HCT116 (cell line): Measurements from ENCODE around the gene VIPR2. TPM values are rescaled to one million over a fixed set of nuclear protein-coding genes. Genes with fewer than 3 reads are reported as not detected.

Experiments used
- ATAC-seq: fragments of 200-7000 bp; cut with Tn5 transposase; 2 replicates; pipeline ENCODE4 v1.9.1; 2020; ENCODE audit warnings: mild to moderate bottlenecking, moderate library complexity
- BruUV-seq: library from RNA; stranded (reverse); fragments of 400-500 nt; replicated peaks from 2 replicates; lab custom pipeline; 2021; lab: Mats Ljungman, UMichigan
- CTCF ChIA-PET: fragments of 300-600 bp; sonication (Branson Sonifier 250); formaldehyde crosslinking; loops from one replicate; lab custom pipeline; 2021; ENCODE audit warnings: antibody characterized with exemption; lab: Charles Lee
- POLR2A ChIA-PET: fragments of 300-600, 350-600 bp; sonication (Branson Sonifier 250); formaldehyde crosslinking; loops from one replicate; lab custom pipeline; 2021; ENCODE audit warnings: antibody characterized with exemption; lab: Charles Lee
- RAD21 ChIA-PET, 2 experiments: fragments of 300-600 bp; sonication (Branson Sonifier 250); formaldehyde crosslinking; loops; one replicate each; lab custom pipeline; 2023; ENCODE audit warnings: low total read pairs in 2 of 2; ENCODE audit not compliant: uncharacterized antibody in 2 of 2, unreplicated experiment in 2 of 2, low non-redundant PET in 1 of 2; lab: Charles Lee
- DNase-seq: peaks from one replicate; pipeline ENCODE4 v3.0.0-alpha.2; 2010; ENCODE audit warnings: low read depth, low spot score
- H2AFZ ChIP-seq: fragments of 200-600 bp; shearing (Covaris generic), sonication (generic); 2 replicates; pipeline ENCODE4 v1.6.1; 2017; ENCODE audit warnings: low read depth, mixed run types, mixed read lengths, antibody characterized with exemption, low read length; ENCODE audit not compliant: poor library complexity, severe bottlenecking
- H3K27ac ChIP-seq: 2 replicates; pipeline ENCODE4 v1.5.1; 2012; ENCODE audit warnings: low read depth, low read length
- H3K27me3 ChIP-seq: fragments of 200-600 bp; sonication (generic); 2 replicates; pipeline ENCODE4 v1.6.1; 2016; ENCODE audit warnings: mixed run types, low read length, mixed read lengths; ENCODE audit not compliant: insufficient read depth
- H3K36me3 ChIP-seq, 2 experiments: fragments of 200-500 bp in 1 of 2; fragments of 200-600 bp in 1 of 2; sonication (Bioruptor generic) in 1 of 2; sonication (generic) in 1 of 2; 2 replicates each; pipeline versions ENCODE4 v1.5.1 to v1.6.1; 2014 to 2016; ENCODE audit warnings: low read length in 2 of 2, inconsistent platforms in 1 of 2, mixed read lengths in 1 of 2, mixed run types in 1 of 2; ENCODE audit not compliant: insufficient read depth in 2 of 2, control insufficient read depth in 1 of 2
- H3K4me1 ChIP-seq, 2 experiments: fragments of 200-600 bp in 1 of 2; sonication (generic) in 1 of 2; 2 replicates each; pipeline versions ENCODE4 v1.5.1 to v1.6.1; 2012 to 2017; ENCODE audit warnings: low read length in 2 of 2, inconsistent platforms in 1 of 2, mild to moderate bottlenecking in 1 of 2, mixed read lengths in 1 of 2, mixed run types in 1 of 2, moderate library complexity in 1 of 2; ENCODE audit not compliant: insufficient read depth in 2 of 2, control insufficient read depth in 1 of 2
- H3K4me2 ChIP-seq: fragments of 200-600 bp; sonication (generic); 2 replicates; pipeline ENCODE4 v1.6.1; 2017; ENCODE audit warnings: mixed run types, low read length, mixed read lengths
- H3K4me3 ChIP-seq, 2 experiments: fragments of 200-600 bp in 1 of 2; sonication (generic) in 1 of 2; replicated peaks in 1 of 2; 2 replicates each; pipeline ENCODE4 v1.5.1; 2011 to 2016; ENCODE audit warnings: low read length in 2 of 2, control low read depth in 1 of 2, low read depth in 1 of 2, mild to moderate bottlenecking in 1 of 2, mixed read lengths in 1 of 2, mixed run types in 1 of 2
- H3K79me2 ChIP-seq: fragments of 200-600 bp; sonication (generic); 2 replicates; pipeline ENCODE4 v1.6.1; 2017; ENCODE audit warnings: mild to moderate bottlenecking, mixed run types, low read length, moderate library complexity, mixed read lengths; ENCODE audit not compliant: insufficient read depth
- H3K9ac ChIP-seq: fragments of 200-600 bp; sonication (generic); 2 replicates; pipeline ENCODE4 v1.6.1; 2016; ENCODE audit warnings: low read length, mixed read lengths
- H3K9me2 ChIP-seq: fragments of 200-600 bp; sonication (generic), shearing (Covaris generic); 2 replicates; pipeline ENCODE4 v1.6.1; 2017; ENCODE audit warnings: mixed run types, mild to moderate bottlenecking, moderate library complexity; ENCODE audit not compliant: insufficient read depth
- H3K9me3 ChIP-seq, 2 experiments: fragments of 200-500 bp in 1 of 2; fragments of 200-600 bp in 1 of 2; sonication (Bioruptor generic) in 1 of 2; sonication (generic) in 1 of 2; 2 replicates each; pipeline ENCODE4 v1.6.1; 2014 to 2017; ENCODE audit warnings: low read length in 2 of 2, mixed read lengths in 2 of 2, inconsistent platforms in 1 of 2, low read depth in 1 of 2, mild to moderate bottlenecking in 1 of 2, mixed run types in 1 of 2, moderate library complexity in 1 of 2; ENCODE audit not compliant: control insufficient read depth in 1 of 2, insufficient read depth in 1 of 2
- H4K20me1 ChIP-seq: fragments of 200-600 bp; sonication (generic), shearing (Covaris generic); 2 replicates; pipeline ENCODE4 v1.6.1; 2017; ENCODE audit warnings: mixed run types, mild to moderate bottlenecking, moderate library complexity; ENCODE audit not compliant: insufficient read depth
- CBX3 ChIP-seq: IDR thresholded peaks from 2 replicates; pipeline ENCODE4 v1.6.1; 2012; ENCODE audit warnings: low read depth
- ELF1 ChIP-seq: IDR thresholded peaks from 2 replicates; pipeline ENCODE4 v1.6.1; 2012; ENCODE audit warnings: low read depth, borderline replicate concordance
- EZH2phosphoT487 ChIP-seq: fragments of 200-600 bp; IDR thresholded peaks from 2 replicates; pipeline ENCODE4 v1.6.1; 2018; ENCODE audit warnings: antibody characterized with exemption, borderline replicate concordance
- JUND ChIP-seq: IDR thresholded peaks from 2 replicates; pipeline ENCODE4 v1.6.1; 2012
- POLR2A ChIP-seq: IDR thresholded peaks from 2 replicates; pipeline ENCODE4 v1.7.0; 2011; ENCODE audit warnings: borderline replicate concordance; ENCODE audit not compliant: insufficient read depth, insufficient read length; ENCODE audit errors: extremely low read depth
- RAD21 ChIP-seq: IDR thresholded peaks from 2 replicates; pipeline ENCODE4 v1.6.1; 2012; ENCODE audit warnings: low read depth, mild to moderate bottlenecking
- SP1 ChIP-seq: IDR thresholded peaks from 2 replicates; pipeline ENCODE4 v1.6.1; 2012; ENCODE audit warnings: low read depth
- SRF ChIP-seq: IDR thresholded peaks from 2 replicates; pipeline ENCODE4 v1.6.1; 2012; ENCODE audit warnings: low read depth
- YY1 ChIP-seq: IDR thresholded peaks from 2 replicates; pipeline ENCODE4 v1.6.1; 2011; ENCODE audit warnings: low read length, low read depth, moderate library complexity, mild to moderate bottlenecking; ENCODE audit not compliant: insufficient replicate concordance; ENCODE audit errors: extremely low read depth
- ZBTB33 ChIP-seq: IDR thresholded peaks from 2 replicates; pipeline ENCODE4 v1.6.1; 2011; ENCODE audit warnings: mild to moderate bottlenecking, low read length, moderate library complexity; ENCODE audit not compliant: insufficient replicate concordance; ENCODE audit errors: extremely low read depth
- ZNF274 ChIP-seq: fragments of 200-500 bp; sonication (Bioruptor generic); IDR thresholded peaks from 2 replicates; pipeline ENCODE4 v1.6.1; 2014; ENCODE audit warnings: mild to moderate bottlenecking, low read depth, low read length, inconsistent platforms
- intact Hi-C: fragments of 100-400 bp; cut with micrococcal nuclease; formaldehyde crosslinking; loops from 2 replicates; pipeline ENCODE4 v1.10.0; 2022
- total RNA-seq: library from RNA; stranded (reverse); gene quantifications from one replicate; pipeline ENCODE4 v1.2.1, GENCODE V29; 2021; ENCODE audit not compliant: unreplicated experiment
- TF ChIP-seq, protein P1 (sequence below): IDR thresholded peaks from 2 replicates; pipeline ENCODE4 v1.6.1; 2012
- TF ChIP-seq, protein P2 (sequence below), 3 experiments: fragments of 200-600 bp in 1 of 3; sonication (generic) in 1 of 3; IDR thresholded peaks in 2 of 3; conservative IDR thresholded peaks in 1 of 3; 2 replicates each; pipeline ENCODE4 v1.5.1; 2012 to 2017; ENCODE audit warnings: low read depth in 2 of 3, low read length in 2 of 3, antibody characterized with exemption in 1 of 3, borderline replicate concordance in 1 of 3, control low read depth in 1 of 3, mild to moderate bottlenecking in 1 of 3, mixed read lengths in 1 of 3, mixed run types in 1 of 3, moderate library complexity in 1 of 3; ENCODE audit not compliant: insufficient read depth in 1 of 3
- TF ChIP-seq, protein P3 (sequence below): IDR thresholded peaks from 2 replicates; pipeline ENCODE4 v1.6.1; 2012
- TF ChIP-seq, protein P4 (sequence below): IDR thresholded peaks from 2 replicates; pipeline ENCODE4 v1.6.1; 2012; ENCODE audit warnings: low read depth

The VIPR2 gene
- total RNA-seq, 1 experiment from 2014 or later = 0.10 TPM

DNA sequence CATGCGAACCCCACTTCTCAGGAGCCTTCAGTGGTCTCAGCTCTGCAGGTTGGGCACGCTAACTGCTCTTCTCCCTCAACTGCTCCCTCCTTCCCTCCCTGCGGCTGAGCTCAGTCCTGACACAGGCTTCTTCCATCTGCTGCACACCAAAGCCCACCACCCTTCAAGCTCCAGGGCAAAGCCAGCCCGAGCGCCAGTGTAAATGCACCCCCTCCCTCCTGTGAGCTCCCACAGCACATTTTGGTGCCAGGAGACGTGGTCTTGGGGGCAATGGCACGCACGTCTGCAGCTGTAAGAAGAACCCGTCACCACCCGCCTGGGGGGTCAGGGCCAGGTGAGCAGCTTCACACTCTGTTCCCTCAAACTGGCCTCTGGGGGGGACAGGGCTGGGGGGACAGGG lies 15.9 kb downstream of the VIPR2 start:
- Histone ChIP-seq H3K9me3 (no peaks in the 10 kb centered on the region), H3K4me3 (no peak overlapping the region), H3K4me2 (no peak overlapping the region), H2AFZ (no peak overlapping the region), H4K20me1 (no peaks in the 10 kb centered on the region), H3K27me3 (peaks cover 32% of the 10 kb centered on the region), H3K79me2 (no peaks in the 10 kb centered on the region), H3K4me1 (no peaks in the 10 kb centered on the region), H3K9me2 (no peaks in the 10 kb centered on the region), H3K36me3 (no peaks in the 10 kb centered on the region), H3K27ac (no peak overlapping the region), H3K9ac (no peak overlapping the region)
- no TSS peak for BruUV-seq
- ATAC-seq (no peak), DNase-seq (no peak)
- TF ChIP-seq, protein P1, sequence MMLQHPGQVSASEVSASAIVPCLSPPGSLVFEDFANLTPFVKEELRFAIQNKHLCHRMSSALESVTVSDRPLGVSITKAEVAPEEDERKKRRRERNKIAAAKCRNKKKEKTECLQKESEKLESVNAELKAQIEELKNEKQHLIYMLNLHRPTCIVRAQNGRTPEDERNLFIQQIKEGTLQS = no peak
- TF ChIP-seq ZBTB33 (no peak), CBX3 (no peak), ZNF274 (no peak), ELF1 (no peak), RAD21 (no peak), JUND (no peak), YY1 (no peak), SP1 (no peak), POLR2A (no peak), EZH2phosphoT487 (no peak), SRF (no peak)
- TF ChIP-seq, protein P2, sequence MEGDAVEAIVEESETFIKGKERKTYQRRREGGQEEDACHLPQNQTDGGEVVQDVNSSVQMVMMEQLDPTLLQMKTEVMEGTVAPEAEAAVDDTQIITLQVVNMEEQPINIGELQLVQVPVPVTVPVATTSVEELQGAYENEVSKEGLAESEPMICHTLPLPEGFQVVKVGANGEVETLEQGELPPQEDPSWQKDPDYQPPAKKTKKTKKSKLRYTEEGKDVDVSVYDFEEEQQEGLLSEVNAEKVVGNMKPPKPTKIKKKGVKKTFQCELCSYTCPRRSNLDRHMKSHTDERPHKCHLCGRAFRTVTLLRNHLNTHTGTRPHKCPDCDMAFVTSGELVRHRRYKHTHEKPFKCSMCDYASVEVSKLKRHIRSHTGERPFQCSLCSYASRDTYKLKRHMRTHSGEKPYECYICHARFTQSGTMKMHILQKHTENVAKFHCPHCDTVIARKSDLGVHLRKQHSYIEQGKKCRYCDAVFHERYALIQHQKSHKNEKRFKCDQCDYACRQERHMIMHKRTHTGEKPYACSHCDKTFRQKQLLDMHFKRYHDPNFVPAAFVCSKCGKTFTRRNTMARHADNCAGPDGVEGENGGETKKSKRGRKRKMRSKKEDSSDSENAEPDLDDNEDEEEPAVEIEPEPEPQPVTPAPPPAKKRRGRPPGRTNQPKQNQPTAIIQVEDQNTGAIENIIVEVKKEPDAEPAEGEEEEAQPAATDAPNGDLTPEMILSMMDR (IDR thresholded peaks at IDR 0.05 in 2 of 3, conservative IDR thresholded peaks at IDR 0.05 in 1 of 3; ENCODE audit: borderline replicate concordance in 1 of 3, insufficient read depth in 1 of 3, low read depth in 2 of 3, low read length in 2 of 3) = no peak
- TF ChIP-seq, protein P3, sequence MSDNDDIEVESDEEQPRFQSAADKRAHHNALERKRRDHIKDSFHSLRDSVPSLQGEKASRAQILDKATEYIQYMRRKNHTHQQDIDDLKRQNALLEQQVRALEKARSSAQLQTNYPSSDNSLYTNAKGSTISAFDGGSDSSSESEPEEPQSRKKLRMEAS = no peak
- TF ChIP-seq, protein P4, sequence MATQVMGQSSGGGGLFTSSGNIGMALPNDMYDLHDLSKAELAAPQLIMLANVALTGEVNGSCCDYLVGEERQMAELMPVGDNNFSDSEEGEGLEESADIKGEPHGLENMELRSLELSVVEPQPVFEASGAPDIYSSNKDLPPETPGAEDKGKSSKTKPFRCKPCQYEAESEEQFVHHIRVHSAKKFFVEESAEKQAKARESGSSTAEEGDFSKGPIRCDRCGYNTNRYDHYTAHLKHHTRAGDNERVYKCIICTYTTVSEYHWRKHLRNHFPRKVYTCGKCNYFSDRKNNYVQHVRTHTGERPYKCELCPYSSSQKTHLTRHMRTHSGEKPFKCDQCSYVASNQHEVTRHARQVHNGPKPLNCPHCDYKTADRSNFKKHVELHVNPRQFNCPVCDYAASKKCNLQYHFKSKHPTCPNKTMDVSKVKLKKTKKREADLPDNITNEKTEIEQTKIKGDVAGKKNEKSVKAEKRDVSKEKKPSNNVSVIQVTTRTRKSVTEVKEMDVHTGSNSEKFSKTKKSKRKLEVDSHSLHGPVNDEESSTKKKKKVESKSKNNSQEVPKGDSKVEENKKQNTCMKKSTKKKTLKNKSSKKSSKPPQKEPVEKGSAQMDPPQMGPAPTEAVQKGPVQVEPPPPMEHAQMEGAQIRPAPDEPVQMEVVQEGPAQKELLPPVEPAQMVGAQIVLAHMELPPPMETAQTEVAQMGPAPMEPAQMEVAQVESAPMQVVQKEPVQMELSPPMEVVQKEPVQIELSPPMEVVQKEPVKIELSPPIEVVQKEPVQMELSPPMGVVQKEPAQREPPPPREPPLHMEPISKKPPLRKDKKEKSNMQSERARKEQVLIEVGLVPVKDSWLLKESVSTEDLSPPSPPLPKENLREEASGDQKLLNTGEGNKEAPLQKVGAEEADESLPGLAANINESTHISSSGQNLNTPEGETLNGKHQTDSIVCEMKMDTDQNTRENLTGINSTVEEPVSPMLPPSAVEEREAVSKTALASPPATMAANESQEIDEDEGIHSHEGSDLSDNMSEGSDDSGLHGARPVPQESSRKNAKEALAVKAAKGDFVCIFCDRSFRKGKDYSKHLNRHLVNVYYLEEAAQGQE = no peak
- ChIA-PET CTCF (no interaction called here), POLR2A (no interaction called here), RAD21 (no interaction called here)
- intact Hi-C loops = no loop called here
